ENCODE measurements around the gene ALDH3A1. TPM values are rescaled to one million over a fixed set of nuclear protein-coding genes. Genes with fewer than 3 reads are reported as not detected.
A peak's percentile ranks its signal among the peaks of the same experiment; 100 is the strongest.

The ALDH3A1 gene
- total RNA-seq, 6 experiments from 2014 or later = 0.26 to 13.8 (median 1.7) TPM

DNA sequence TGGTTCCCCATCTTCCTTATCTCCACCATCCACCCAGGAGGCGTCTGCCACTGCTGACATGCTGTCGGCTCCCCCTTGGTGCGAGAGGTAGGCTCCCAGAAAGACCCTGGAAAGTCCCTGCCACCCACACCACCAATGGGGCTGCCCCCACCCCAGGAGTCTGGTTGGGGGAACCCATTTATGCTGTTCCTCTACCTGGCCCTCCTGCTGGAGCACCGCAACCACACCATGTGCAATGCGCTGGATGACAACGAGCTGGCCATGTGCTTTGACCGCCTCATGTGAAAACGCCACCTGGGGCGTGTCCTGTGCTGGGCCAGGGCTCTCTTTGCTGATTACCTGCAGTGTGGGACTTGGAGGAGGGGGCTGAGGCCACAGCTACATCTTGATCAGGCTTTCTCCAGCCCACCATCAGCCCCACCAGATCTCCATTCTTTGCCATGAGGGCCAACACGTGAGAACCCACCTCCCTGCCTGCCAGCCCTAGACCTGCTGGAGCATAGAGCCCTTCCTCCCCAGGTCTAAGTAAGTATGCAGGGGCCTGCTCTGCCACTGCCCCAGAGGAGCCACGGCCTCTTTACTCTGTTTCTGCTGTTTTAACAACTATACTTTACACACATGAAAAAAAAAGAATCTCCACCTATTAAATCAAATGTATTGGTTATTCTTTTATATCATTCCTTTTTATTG is 7.9 kb upstream of the ALDH3A1 start:
- H3K4me3 ChIP-seq = no peak overlapping the region
- no peak for DNase-seq
- no peaks in the 10 kb centered on the region for H3K36me3 ChIP-seq
- no CpG with 5 or more reads among the region's 11 CpGs for WGBS (ENCODE audit: insufficient coverage, low coverage, low lambda C conversion rate, missing lambda C conversion rate)
- no peak for ATAC-seq
- no peaks in the 10 kb centered on the region for H3K27me3 ChIP-seq
- H3K4me1 ChIP-seq = peaks cover 0 to 19% (median 3%) of the 10 kb centered on the region in 4 donors
- TF ChIP-seq, protein P1, sequence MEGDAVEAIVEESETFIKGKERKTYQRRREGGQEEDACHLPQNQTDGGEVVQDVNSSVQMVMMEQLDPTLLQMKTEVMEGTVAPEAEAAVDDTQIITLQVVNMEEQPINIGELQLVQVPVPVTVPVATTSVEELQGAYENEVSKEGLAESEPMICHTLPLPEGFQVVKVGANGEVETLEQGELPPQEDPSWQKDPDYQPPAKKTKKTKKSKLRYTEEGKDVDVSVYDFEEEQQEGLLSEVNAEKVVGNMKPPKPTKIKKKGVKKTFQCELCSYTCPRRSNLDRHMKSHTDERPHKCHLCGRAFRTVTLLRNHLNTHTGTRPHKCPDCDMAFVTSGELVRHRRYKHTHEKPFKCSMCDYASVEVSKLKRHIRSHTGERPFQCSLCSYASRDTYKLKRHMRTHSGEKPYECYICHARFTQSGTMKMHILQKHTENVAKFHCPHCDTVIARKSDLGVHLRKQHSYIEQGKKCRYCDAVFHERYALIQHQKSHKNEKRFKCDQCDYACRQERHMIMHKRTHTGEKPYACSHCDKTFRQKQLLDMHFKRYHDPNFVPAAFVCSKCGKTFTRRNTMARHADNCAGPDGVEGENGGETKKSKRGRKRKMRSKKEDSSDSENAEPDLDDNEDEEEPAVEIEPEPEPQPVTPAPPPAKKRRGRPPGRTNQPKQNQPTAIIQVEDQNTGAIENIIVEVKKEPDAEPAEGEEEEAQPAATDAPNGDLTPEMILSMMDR (IDR thresholded peaks at IDR 0.05) = no peak
- TF ChIP-seq POLR2A (IDR thresholded peaks at IDR 0.05) = no peak
- H3K27ac ChIP-seq = no peak overlapping the region
- intact Hi-C loops (cut with DNase I) = no loop called here
- H3K9me3 ChIP-seq = no peaks in the 10 kb centered on the region

DNA sequence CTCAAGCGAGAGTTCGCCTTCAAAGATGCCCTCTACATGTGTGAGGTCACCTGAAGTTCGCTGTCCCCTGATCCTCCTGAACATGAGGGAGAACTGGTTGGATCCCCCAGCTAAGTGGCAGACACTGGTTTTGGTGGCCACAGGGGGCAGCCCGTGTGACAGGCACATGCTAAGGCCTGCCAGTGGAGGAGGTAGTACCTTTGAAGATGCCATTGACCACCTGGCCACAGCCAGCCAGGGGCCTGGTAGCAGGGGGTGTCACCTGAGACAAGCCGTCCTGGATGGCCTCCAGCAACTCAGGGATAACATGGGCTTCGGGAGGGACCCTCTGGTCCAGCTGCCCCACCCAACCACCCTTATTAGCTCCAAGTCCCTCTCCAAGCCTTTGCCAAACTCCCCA is 7.3 kb upstream of the ALDH3A1 start:
- H3K27me3 ChIP-seq = no peaks in the 10 kb centered on the region
- no peak for DNase-seq
- intact Hi-C loops (cut with DNase I) = no loop called here
- H3K4me3 ChIP-seq = no peak overlapping the region
- TF ChIP-seq, protein P1 (IDR thresholded peaks at IDR 0.05) = no peak
- TF ChIP-seq POLR2A (IDR thresholded peaks at IDR 0.05) = no peak
- H3K9me3 ChIP-seq = no peaks in the 10 kb centered on the region
- H3K4me1 ChIP-seq = peaks cover 0 to 19% (median 3%) of the 10 kb centered on the region in 4 donors
- ATAC-seq = no peak
- no peak overlapping the region for H3K27ac ChIP-seq
- 91% methylated on average over 4 of the region's 6 CpGs for WGBS (ENCODE audit: insufficient coverage, low coverage, low lambda C conversion rate, missing lambda C conversion rate)
- H3K36me3 ChIP-seq = no peaks in the 10 kb centered on the region

DNA sequence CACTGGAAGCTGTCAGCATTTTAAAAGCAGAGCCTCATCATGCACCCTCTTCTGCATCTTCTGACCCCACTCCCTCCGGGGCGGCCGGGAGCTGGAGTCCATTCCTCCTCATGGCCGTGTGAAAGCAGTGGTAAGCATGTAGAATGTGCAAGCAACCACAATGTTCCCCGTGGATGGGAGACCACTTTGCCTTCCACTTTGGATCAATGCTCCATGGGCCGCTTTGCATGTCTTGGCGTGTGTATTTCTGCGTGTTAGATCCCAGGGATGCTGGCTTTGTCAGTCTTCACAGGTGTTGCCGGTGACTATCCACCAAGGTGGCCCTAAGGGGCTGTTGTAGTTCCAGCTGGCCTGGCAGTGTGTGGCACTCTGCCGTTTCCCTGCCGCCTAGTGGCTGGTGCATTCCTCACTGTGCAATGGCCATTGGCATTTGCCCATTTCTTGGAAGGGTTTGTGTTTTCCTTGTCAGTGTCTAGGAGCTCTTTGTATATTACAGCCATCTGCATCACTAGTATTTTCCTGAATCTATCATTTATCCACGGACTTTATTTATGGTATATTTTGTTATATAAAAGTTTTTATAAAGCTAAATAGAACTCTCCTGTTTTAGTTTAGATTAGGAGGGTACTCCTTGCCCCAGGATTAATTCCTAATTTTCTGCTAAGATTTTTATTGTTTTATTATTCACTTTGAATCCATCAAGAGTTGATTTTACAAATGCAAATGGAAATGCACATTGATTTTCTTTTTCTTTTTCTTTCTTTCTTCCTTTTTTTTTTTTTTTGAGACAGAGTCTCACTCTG is 5.8 kb upstream of the ALDH3A1 start:
- 66% methylated on average over 6 of the region's 12 CpGs for WGBS (ENCODE audit: insufficient coverage, low coverage, low lambda C conversion rate, missing lambda C conversion rate)
- no peaks in the 10 kb centered on the region for H3K36me3 ChIP-seq
- ATAC-seq = peak; percentile 63 to 70 (median 66)
- DNase-seq = peak in 2 of 3 donors; percentile 53 to 72
- peak overlapping the region in 1 of 3 donors; percentile 62 for H3K27ac ChIP-seq
- H3K9me3 ChIP-seq = no peaks in the 10 kb centered on the region
- intact Hi-C loops (cut with DNase I) = no loop called here
- TF ChIP-seq POLR2A (IDR thresholded peaks at IDR 0.05) = no peak
- TF ChIP-seq, protein P1 (IDR thresholded peaks at IDR 0.05) = peak; percentile 54 to 65 (median 59)
- no peak overlapping the region for H3K4me3 ChIP-seq
- H3K27me3 ChIP-seq = no peaks in the 10 kb centered on the region
- H3K4me1 ChIP-seq = peaks cover 0 to 23% (median 3%) of the 10 kb centered on the region in 4 donors

DNA sequence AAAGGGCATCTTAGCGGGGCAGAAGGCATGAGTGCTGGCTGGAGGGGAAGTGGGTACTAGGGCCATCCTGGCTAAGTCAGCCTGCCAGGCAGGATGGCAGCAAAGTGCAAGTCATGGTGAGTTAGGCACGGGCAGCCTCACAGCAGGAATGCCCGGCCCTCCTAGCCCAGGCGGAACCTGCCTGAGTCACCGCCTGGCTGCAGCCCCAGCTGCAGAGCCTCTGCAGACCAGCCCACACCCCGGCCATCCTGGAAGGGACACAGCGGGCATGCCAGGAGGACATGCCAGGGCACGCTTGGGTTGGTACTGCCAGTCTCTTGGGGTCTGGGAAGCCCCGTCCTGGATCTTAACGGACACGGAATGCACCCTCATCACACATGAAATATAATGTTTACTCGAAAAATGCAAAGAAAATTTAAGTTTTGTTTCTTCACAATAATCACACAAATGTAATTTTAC is 5.0 kb upstream of the ALDH3A1 start:
- TF ChIP-seq, protein P1 (IDR thresholded peaks at IDR 0.05) = no peak
- peak; percentile 43 for TF ChIP-seq POLR2A (IDR thresholded peaks at IDR 0.05)
- peak overlapping the region in 1 of 3 donors; percentile 62 for H3K27ac ChIP-seq
- no peaks in the 10 kb centered on the region for H3K27me3 ChIP-seq
- no peaks in the 10 kb centered on the region for H3K36me3 ChIP-seq
- H3K9me3 ChIP-seq = no peaks in the 10 kb centered on the region
- no peak overlapping the region for H3K4me3 ChIP-seq
- 88% methylated on average over 1 of the region's 12 CpGs for WGBS (ENCODE audit: insufficient coverage, low coverage, low lambda C conversion rate, missing lambda C conversion rate)
- peaks cover 0 to 31% (median 7%) of the 10 kb centered on the region in 4 donors for H3K4me1 ChIP-seq
- ATAC-seq (peak; percentile 84 to 94 (median 91)), DNase-seq (peak; percentile 88 to 93 (median 90))
- intact Hi-C loops (cut with DNase I) = no loop called here

Data from right lobe of liver (tissue), 6 donors.